ENCODE measurements around the gene C5orf58.
A peak's percentile ranks its signal among the peaks of the same experiment; 100 is the strongest.

The C5orf58 gene

GRCh38 chr5:170192829-170193228 is 40.0 kb upstream of the C5orf58 start:
- 94% methylated on average over 12 of the region's 12 CpGs for WGBS (ENCODE audit: insufficient coverage)
- Histone ChIP-seq H3K27me3 (replicated peaks in 2 of 5; ENCODE audit: control insufficient read depth in 4 of 5, insufficient read depth in 5 of 5, low read length in 4 of 5) (peaks cover 0 to 1% (median 0%) of the 10 kb centered on the region in 5 experiments), H3K9me3 (ENCODE audit: control extremely low read depth in 1 of 5, control insufficient read depth in 4 of 5, insufficient read depth in 2 of 5, low read depth in 1 of 5, low read length in 4 of 5) (no peaks in the 10 kb centered on the region), H3K36me3 (ENCODE audit: control insufficient read depth in 4 of 4, insufficient read depth in 4 of 4, low read length in 3 of 4) (no peaks in the 10 kb centered on the region), H3K4me3 (ENCODE audit: control insufficient read depth in 1 of 7, extremely low read depth in 1 of 7, insufficient read depth in 4 of 7, low read depth in 2 of 7, low read length in 6 of 7) (no peak overlapping the region), H3K4me1 (ENCODE audit: control extremely low read depth in 1 of 4, control insufficient read depth in 4 of 4, insufficient read depth in 4 of 4, low read length in 3 of 4) (no peaks in the 10 kb centered on the region), H3K27ac (ENCODE audit: insufficient read depth in 1 of 2, low read depth in 1 of 2, low read length in 2 of 2, poor library complexity in 1 of 2, severe bottlenecking in 2 of 2) (no peak overlapping the region)
- CTCF ChIA-PET, result interaction anchor here (0.9 to 8.4 kb wide), 4 partner anchors 9 to 92 kb away, joined by 3 to 51 read pairs (median 4); no protein-coding TSS in a partner anchor
- no peak for DNase-seq
- POLR2A ChIA-PET, result no interaction called here

GRCh38 chr5:170195961-170196360 is 36.8 kb upstream of the C5orf58 start:
- Histone ChIP-seq H3K4me1 (ENCODE audit: control extremely low read depth in 1 of 4, control insufficient read depth in 4 of 4, insufficient read depth in 4 of 4, low read length in 3 of 4) (no peaks in the 10 kb centered on the region), H3K9me3 (ENCODE audit: control extremely low read depth in 1 of 5, control insufficient read depth in 4 of 5, insufficient read depth in 2 of 5, low read depth in 1 of 5, low read length in 4 of 5) (no peaks in the 10 kb centered on the region), H3K27me3 (replicated peaks in 2 of 5; ENCODE audit: control insufficient read depth in 4 of 5, insufficient read depth in 5 of 5, low read length in 4 of 5) (peaks cover 0 to 1% (median 0%) of the 10 kb centered on the region in 5 experiments), H3K27ac (ENCODE audit: insufficient read depth in 1 of 2, low read depth in 1 of 2, low read length in 2 of 2, poor library complexity in 1 of 2, severe bottlenecking in 2 of 2) (no peak overlapping the region), H3K36me3 (ENCODE audit: control insufficient read depth in 4 of 4, insufficient read depth in 4 of 4, low read length in 3 of 4) (no peaks in the 10 kb centered on the region), H3K4me3 (ENCODE audit: control insufficient read depth in 1 of 7, extremely low read depth in 1 of 7, insufficient read depth in 4 of 7, low read depth in 2 of 7, low read length in 6 of 7) (no peak overlapping the region)
- ChIA-PET POLR2A (no interaction called here), CTCF (interaction anchor here (8.4 kb wide), 1 partner anchor 13 kb away, joined by 51 read pairs; no protein-coding TSS in a partner anchor)
- 97% methylated on average over 4 of the region's 4 CpGs for WGBS (ENCODE audit: insufficient coverage)
- DNase-seq, result no peak

- no peaks in the 10 kb centered on the region for H3K36me3 ChIP-seq (ENCODE audit: control insufficient read depth in 4 of 4, insufficient read depth in 4 of 4, low read length in 3 of 4)
- H3K4me3 ChIP-seq (ENCODE audit: control insufficient read depth in 1 of 7, extremely low read depth in 1 of 7, insufficient read depth in 4 of 7, low read depth in 2 of 7, low read length in 6 of 7), result no peak overlapping the region
- no peaks in the 10 kb centered on the region for H3K4me1 ChIP-seq (ENCODE audit: control extremely low read depth in 1 of 4, control insufficient read depth in 4 of 4, insufficient read depth in 4 of 4, low read length in 3 of 4)
- WGBS (ENCODE audit: insufficient coverage), result 8% methylated on average over 1 of the region's 1 CpG
- no peak overlapping the region for H3K27ac ChIP-seq (ENCODE audit: insufficient read depth in 1 of 2, low read depth in 1 of 2, low read length in 2 of 2, poor library complexity in 1 of 2, severe bottlenecking in 2 of 2)
- peak; percentile 2 to 50 (median 27) for DNase-seq
- H3K27me3 ChIP-seq (replicated peaks in 2 of 5; ENCODE audit: control insufficient read depth in 4 of 5, insufficient read depth in 5 of 5, low read length in 4 of 5), result peaks cover 0 to 4% (median 0%) of the 10 kb centered on the region in 5 experiments
- no peaks in the 10 kb centered on the region for H3K9me3 ChIP-seq (ENCODE audit: control extremely low read depth in 1 of 5, control insufficient read depth in 4 of 5, insufficient read depth in 2 of 5, low read depth in 1 of 5, low read length in 4 of 5)
- ChIA-PET CTCF (interaction anchor here (0.6 to 5.1 kb wide), 2 partner anchors 16 to 374 kb away, joined by 3 to 21 read pairs; no protein-coding TSS in a partner anchor), POLR2A (no interaction called here)
Measured at GRCh38 chr5:170200876-170201275, 31.9 kb upstream of the C5orf58 start.

- H3K4me1 ChIP-seq (ENCODE audit: control extremely low read depth in 1 of 4, control insufficient read depth in 4 of 4, insufficient read depth in 4 of 4, low read length in 3 of 4), result no peaks in the 10 kb centered on the region
- no peaks in the 10 kb centered on the region for H3K36me3 ChIP-seq (ENCODE audit: control insufficient read depth in 4 of 4, insufficient read depth in 4 of 4, low read length in 3 of 4)
- peak in 1 of 3 donors; percentile 10 for DNase-seq
- ChIA-PET CTCF (interaction anchor here (0.6 to 5.1 kb wide), 3 partner anchors 16 to 374 kb away, joined by 3 to 21 read pairs (median 6); no protein-coding TSS in a partner anchor), POLR2A (no interaction called here)
- H3K27me3 ChIP-seq (replicated peaks in 2 of 5; ENCODE audit: control insufficient read depth in 4 of 5, insufficient read depth in 5 of 5, low read length in 4 of 5), result peaks cover 0 to 3% (median 0%) of the 10 kb centered on the region in 5 experiments
- no CpG with 5 or more reads among the region's 2 CpGs for WGBS (ENCODE audit: insufficient coverage)
- H3K9me3 ChIP-seq (ENCODE audit: control extremely low read depth in 1 of 5, control insufficient read depth in 4 of 5, insufficient read depth in 2 of 5, low read depth in 1 of 5, low read length in 4 of 5), result no peaks in the 10 kb centered on the region
- H3K27ac ChIP-seq (ENCODE audit: insufficient read depth in 1 of 2, low read depth in 1 of 2, low read length in 2 of 2, poor library complexity in 1 of 2, severe bottlenecking in 2 of 2), result no peak overlapping the region
- H3K4me3 ChIP-seq (ENCODE audit: control insufficient read depth in 1 of 7, extremely low read depth in 1 of 7, insufficient read depth in 4 of 7, low read depth in 2 of 7, low read length in 6 of 7), result no peak overlapping the region
Measured at GRCh38 chr5:170201311-170201710, 31.5 kb upstream of the C5orf58 start.

DNA sequence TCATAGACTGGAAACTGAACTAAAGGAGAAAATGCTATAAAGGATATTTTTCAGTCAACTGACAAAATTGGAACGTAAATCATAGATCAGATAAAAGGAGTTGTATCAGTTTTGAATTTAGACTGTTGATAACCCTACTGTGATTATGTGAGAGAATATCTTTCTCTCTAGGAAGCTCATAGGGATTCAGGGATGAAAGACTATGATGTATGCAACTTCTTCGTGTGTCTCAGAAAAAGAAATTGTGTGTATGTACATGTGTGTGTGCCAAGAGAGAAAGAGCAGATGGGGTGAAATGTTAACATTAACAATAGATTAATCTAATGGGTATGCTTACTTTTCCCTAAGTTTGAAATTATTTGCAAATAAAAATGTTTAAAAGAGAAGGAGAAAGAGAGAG is 30.7 kb upstream of the C5orf58 start:
- ChIA-PET CTCF (interaction anchor here (1.2 to 5.1 kb wide), 3 partner anchors 8 to 101 kb away, joined by 4 to 21 read pairs (median 6); no protein-coding TSS in a partner anchor), POLR2A (no interaction called here)
- no peak for DNase-seq
- Histone ChIP-seq H3K4me1 (ENCODE audit: control extremely low read depth in 1 of 4, control insufficient read depth in 4 of 4, insufficient read depth in 4 of 4, low read length in 3 of 4) (no peaks in the 10 kb centered on the region), H3K27ac (ENCODE audit: insufficient read depth in 1 of 2, low read depth in 1 of 2, low read length in 2 of 2, poor library complexity in 1 of 2, severe bottlenecking in 2 of 2) (no peak overlapping the region), H3K27me3 (replicated peaks in 2 of 5; ENCODE audit: control insufficient read depth in 4 of 5, insufficient read depth in 5 of 5, low read length in 4 of 5) (peaks cover 0 to 2% (median 0%) of the 10 kb centered on the region in 5 experiments), H3K9me3 (ENCODE audit: control extremely low read depth in 1 of 5, control insufficient read depth in 4 of 5, insufficient read depth in 2 of 5, low read depth in 1 of 5, low read length in 4 of 5) (no peaks in the 10 kb centered on the region), H3K4me3 (ENCODE audit: control insufficient read depth in 1 of 7, extremely low read depth in 1 of 7, insufficient read depth in 4 of 7, low read depth in 2 of 7, low read length in 6 of 7) (no peak overlapping the region), H3K36me3 (ENCODE audit: control insufficient read depth in 4 of 4, insufficient read depth in 4 of 4, low read length in 3 of 4) (no peaks in the 10 kb centered on the region)
- WGBS (ENCODE audit: insufficient coverage), result 90% methylated on average over 2 of the region's 2 CpGs

GRCh38 chr5:170204202-170204601 is 28.6 kb upstream of the C5orf58 start:
- Histone ChIP-seq H3K27ac (ENCODE audit: insufficient read depth in 1 of 2, low read depth in 1 of 2, low read length in 2 of 2, poor library complexity in 1 of 2, severe bottlenecking in 2 of 2) (no peak overlapping the region), H3K9me3 (ENCODE audit: control extremely low read depth in 1 of 5, control insufficient read depth in 4 of 5, insufficient read depth in 2 of 5, low read depth in 1 of 5, low read length in 4 of 5) (no peaks in the 10 kb centered on the region), H3K27me3 (replicated peaks in 2 of 5; ENCODE audit: control insufficient read depth in 4 of 5, insufficient read depth in 5 of 5, low read length in 4 of 5) (peaks cover 0 to 2% (median 0%) of the 10 kb centered on the region in 5 experiments), H3K4me1 (ENCODE audit: control extremely low read depth in 1 of 4, control insufficient read depth in 4 of 4, insufficient read depth in 4 of 4, low read length in 3 of 4) (no peaks in the 10 kb centered on the region), H3K36me3 (ENCODE audit: control insufficient read depth in 4 of 4, insufficient read depth in 4 of 4, low read length in 3 of 4) (no peaks in the 10 kb centered on the region), H3K4me3 (ENCODE audit: control insufficient read depth in 1 of 7, extremely low read depth in 1 of 7, insufficient read depth in 4 of 7, low read depth in 2 of 7, low read length in 6 of 7) (no peak overlapping the region)
- ChIA-PET CTCF (interaction anchor here (1.8 to 5.1 kb wide), 2 partner anchors 10 to 19 kb away, joined by 4 to 21 read pairs; no protein-coding TSS in a partner anchor), POLR2A (no interaction called here)
- WGBS (ENCODE audit: insufficient coverage), result 96% methylated on average over 4 of the region's 5 CpGs
- DNase-seq, result no peak

GRCh38 chr5:170206216-170206615 is 26.6 kb upstream of the C5orf58 start:
- no CpG with 5 or more reads among the region's 3 CpGs for WGBS (ENCODE audit: insufficient coverage)
- ChIA-PET CTCF (interaction anchor here (0.6 to 1.5 kb wide), 4 partner anchors 10 to 104 kb away, joined by 3 to 5 read pairs (median 3); no protein-coding TSS in a partner anchor), POLR2A (no interaction called here)
- H3K4me3 ChIP-seq (ENCODE audit: control insufficient read depth in 1 of 7, extremely low read depth in 1 of 7, insufficient read depth in 4 of 7, low read depth in 2 of 7, low read length in 6 of 7), result no peak overlapping the region
- H3K36me3 ChIP-seq (ENCODE audit: control insufficient read depth in 4 of 4, insufficient read depth in 4 of 4, low read length in 3 of 4), result no peaks in the 10 kb centered on the region
- no peaks in the 10 kb centered on the region for H3K4me1 ChIP-seq (ENCODE audit: control extremely low read depth in 1 of 4, control insufficient read depth in 4 of 4, insufficient read depth in 4 of 4, low read length in 3 of 4)
- peaks cover 0 to 2% (median 0%) of the 10 kb centered on the region in 5 experiments for H3K9me3 ChIP-seq (ENCODE audit: control extremely low read depth in 1 of 5, control insufficient read depth in 4 of 5, insufficient read depth in 2 of 5, low read depth in 1 of 5, low read length in 4 of 5)
- no peak overlapping the region for H3K27ac ChIP-seq (ENCODE audit: insufficient read depth in 1 of 2, low read depth in 1 of 2, low read length in 2 of 2, poor library complexity in 1 of 2, severe bottlenecking in 2 of 2)
- peaks cover 0 to 2% (median 0%) of the 10 kb centered on the region in 5 experiments for H3K27me3 ChIP-seq (replicated peaks in 2 of 5; ENCODE audit: control insufficient read depth in 4 of 5, insufficient read depth in 5 of 5, low read length in 4 of 5)
- no peak for DNase-seq
